ENCODE measurements around the gene EZR.

DNA sequence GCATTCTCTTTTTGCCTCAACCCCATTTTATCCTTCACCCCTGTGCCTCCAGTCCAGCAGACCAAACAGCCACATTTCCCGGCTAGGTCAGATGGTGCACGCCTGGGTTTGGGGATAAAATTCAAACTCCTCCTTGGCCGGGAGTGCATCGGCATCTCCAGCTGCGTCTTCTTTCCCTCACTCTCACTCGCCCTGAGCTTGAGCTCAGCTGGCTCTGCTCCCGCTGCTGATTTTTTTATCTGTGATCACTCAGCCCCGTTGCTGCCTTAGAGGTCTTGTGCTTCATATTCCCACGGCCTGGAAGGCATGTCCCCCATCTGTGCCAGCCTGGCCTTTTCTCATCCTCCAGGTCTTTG lies 6.8 kb upstream of the EZR start:
- TF ChIP-seq EP300 (IDR thresholded peaks at IDR 0.05): peak in 1 of 4 donors; percentile 8
- no peak for TF ChIP-seq POLR2A (IDR thresholded peaks at IDR 0.05)
- no peak for TF ChIP-seq CTCF (IDR thresholded peaks at IDR 0.05)
- TF ChIP-seq POLR2AphosphoS5 (IDR thresholded peaks at IDR 0.05): peak in 1 of 2 donors; percentile 63
